ENCODE measurements around the gene WASHC4.

The WASHC4 gene

DNA sequence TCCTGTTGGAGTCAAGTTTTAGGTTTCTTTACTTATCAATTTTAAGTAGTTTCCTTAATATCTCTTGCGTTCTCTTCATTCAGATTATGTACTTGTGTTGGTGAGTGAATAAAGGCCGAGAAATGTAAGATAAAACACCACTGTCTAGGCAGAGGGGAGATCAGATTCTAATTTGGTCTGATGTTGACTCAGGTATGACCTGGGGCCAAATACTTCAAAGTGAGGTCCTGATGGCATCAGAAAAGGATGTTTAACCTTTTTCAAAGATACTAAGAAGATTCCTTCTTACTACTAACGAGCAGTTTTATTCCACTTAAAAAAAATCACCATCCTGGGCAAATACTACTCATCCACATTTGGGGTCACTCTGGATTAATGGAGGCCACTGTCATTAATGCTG, 101.6 kb downstream of the WASHC4 start:
- DNase-seq: no peak

DNA sequence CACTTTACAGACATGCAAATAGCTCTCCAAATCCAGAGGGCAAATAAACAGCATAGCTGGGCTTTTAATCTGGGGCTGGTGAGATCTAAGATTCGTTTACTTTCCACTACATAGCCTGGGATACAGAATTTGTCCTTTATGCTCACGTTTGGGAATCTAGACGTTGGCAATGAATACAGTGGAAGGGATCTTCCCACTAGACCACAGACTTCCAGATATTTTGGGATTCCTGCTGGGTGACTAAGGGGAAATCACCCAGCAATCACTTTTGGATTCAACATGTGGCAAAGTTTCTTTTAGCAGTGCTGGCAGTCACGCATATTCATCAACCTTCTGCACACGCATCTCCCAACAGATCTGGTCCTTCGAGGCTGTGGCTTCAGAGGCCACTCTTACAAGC, 104.9 kb downstream of the WASHC4 start:
- no peak for DNase-seq

DNA sequence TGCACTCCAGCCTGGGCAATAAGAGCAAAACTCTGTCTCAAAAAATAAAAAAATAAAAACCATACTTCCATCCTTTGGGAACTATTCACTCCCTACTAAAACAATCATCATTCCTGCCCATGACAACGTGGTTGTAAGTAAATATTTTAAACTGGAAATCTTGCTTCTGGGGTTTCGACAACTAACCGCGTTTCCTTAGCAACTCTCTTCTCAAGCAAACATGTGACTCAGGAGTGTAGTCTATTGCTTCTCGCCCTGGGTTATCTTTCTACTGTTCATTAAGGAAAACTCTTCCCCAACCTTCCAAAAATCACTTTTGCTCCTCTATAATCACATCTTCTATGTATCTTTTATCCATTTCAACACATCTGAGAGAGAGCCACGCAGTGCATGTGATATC, 106.6 kb downstream of the WASHC4 start:
- DNase-seq: no peak

DNA sequence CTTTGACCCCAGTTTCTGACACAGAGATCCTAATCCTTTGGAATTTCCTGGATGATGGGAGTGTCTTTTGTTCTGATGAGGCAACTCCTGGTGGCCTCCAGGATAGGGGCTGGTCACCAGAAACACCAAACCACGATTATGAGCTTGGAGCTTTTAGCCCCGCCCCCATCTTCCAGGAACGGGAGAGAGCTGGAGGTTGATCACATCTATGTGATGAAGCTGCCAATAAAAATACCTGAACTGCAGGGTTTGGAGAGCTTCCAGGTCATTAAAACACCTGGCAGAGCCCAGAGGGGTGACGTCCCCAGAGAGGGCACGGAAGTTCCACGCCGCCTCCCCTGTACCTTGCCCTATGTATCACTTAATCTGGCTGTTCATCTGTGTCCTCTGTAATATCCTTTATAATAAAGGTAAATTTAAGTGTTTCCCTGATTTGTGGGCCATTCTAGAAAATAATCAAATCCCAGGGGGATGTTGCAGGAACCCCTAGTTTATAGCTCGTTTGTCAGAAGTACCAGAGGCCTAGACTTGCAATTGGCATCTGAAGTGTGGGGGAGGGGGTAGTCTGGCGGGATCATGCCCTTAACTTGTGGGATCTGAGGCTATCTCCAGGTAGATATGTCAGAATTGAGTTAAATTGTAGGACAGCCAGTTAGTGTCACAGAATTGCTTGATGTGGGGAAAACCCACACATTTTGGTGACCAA, 107.3 kb downstream of the WASHC4 start:
- no peak for DNase-seq

DNA sequence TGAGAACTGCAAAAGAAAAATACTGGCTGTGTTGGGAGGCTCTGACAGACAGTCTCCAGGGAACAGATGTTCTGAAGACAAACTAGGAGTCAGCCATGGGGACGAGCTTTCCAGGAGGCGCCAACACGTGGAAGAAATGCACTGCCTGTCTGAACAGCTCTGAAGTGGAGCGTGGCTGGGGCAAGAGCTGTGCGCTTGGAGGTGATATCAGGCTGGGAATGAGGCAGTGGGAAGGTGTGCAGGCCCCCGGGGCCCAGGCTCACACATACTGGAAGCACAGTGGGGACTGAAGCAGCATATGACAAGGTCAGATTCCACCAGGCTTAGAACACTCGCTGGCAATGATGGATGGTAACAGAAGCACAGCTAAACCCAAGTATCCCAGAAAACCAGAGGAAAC, 110.9 kb downstream of the WASHC4 start:
- DNase-seq: no peak
